Measurements from ENCODE around the gene SLC25A21. TPM values are rescaled to one million over a fixed set of nuclear protein-coding genes. Genes with fewer than 3 reads are reported as not detected.
"Not testable (repeated sequence)": the region's sequence is repeated elsewhere in the genome, so short reads cannot be mapped to it uniquely, and the experiment has no call there.

The SLC25A21 gene
- total RNA-seq, 2 experiments from 2014 or later, result not detected

DNA sequence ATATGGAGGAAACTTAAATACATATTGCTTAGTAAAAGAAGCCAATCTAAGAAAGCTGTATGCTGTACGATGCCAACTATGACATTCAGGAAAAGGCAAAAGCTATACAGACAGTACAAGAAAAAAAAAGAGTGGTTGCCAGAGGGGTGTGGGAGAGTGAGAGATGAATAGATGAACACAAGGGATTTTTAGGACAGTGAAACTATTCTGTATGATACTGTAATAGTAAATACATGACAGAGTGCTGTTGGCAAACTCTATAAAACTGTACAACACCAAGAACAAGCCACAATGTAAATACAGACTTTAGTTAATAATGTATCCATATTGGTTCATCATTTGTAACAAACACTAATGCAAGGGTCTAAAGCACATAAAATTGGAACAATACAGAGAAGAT, 14.5 kb upstream of the SLC25A21 start:
- H3K4me1 ChIP-seq (ENCODE audit: insufficient read depth, low read length), result no peaks in the 10 kb centered on the region
- no peak overlapping the region for H3K27ac ChIP-seq (ENCODE audit: low read depth in 1 of 2, low read length in 2 of 2)
- H3K4me3 ChIP-seq (ENCODE audit: low read length), result no peak overlapping the region
- H3K9me3 Mint-ChIP-seq, result peaks cover 7% of the 10 kb centered on the region
- H3K4me1 Mint-ChIP-seq (ENCODE audit: low read depth), result no peaks in the 10 kb centered on the region
- ChIA-PET POLR2A (no interaction called here), CTCF (no interaction called here)
- no peaks in the 10 kb centered on the region for H3K36me3 ChIP-seq (ENCODE audit: insufficient read depth, low read length)
- no peaks in the 10 kb centered on the region for H3K27me3 Mint-ChIP-seq
- no peak overlapping the region for H3K27ac Mint-ChIP-seq
- TF ChIP-seq, protein P1, sequence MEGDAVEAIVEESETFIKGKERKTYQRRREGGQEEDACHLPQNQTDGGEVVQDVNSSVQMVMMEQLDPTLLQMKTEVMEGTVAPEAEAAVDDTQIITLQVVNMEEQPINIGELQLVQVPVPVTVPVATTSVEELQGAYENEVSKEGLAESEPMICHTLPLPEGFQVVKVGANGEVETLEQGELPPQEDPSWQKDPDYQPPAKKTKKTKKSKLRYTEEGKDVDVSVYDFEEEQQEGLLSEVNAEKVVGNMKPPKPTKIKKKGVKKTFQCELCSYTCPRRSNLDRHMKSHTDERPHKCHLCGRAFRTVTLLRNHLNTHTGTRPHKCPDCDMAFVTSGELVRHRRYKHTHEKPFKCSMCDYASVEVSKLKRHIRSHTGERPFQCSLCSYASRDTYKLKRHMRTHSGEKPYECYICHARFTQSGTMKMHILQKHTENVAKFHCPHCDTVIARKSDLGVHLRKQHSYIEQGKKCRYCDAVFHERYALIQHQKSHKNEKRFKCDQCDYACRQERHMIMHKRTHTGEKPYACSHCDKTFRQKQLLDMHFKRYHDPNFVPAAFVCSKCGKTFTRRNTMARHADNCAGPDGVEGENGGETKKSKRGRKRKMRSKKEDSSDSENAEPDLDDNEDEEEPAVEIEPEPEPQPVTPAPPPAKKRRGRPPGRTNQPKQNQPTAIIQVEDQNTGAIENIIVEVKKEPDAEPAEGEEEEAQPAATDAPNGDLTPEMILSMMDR (IDR thresholded peaks at IDR 0.05), result no peak
- intact Hi-C loops (cut with DNase I, micrococcal nuclease), result no loop called here
- H3K36me3 Mint-ChIP-seq (ENCODE audit: low read depth), result no peaks in the 10 kb centered on the region
- H3K9me3 ChIP-seq (ENCODE audit: control insufficient read depth in 1 of 2, insufficient read depth in 1 of 2, low read length in 2 of 2), result peaks cover 0 to 8% of the 10 kb centered on the region in 2 experiments
- H3K27me3 ChIP-seq (ENCODE audit: control insufficient read depth in 1 of 2, insufficient read depth in 2 of 2, low read length in 2 of 2), result no peaks in the 10 kb centered on the region
- ATAC-seq (ENCODE audit: poor library complexity), result no peak
- H3K4me3 Mint-ChIP-seq, result no peak overlapping the region
- DNase-seq, result no peak

DNA sequence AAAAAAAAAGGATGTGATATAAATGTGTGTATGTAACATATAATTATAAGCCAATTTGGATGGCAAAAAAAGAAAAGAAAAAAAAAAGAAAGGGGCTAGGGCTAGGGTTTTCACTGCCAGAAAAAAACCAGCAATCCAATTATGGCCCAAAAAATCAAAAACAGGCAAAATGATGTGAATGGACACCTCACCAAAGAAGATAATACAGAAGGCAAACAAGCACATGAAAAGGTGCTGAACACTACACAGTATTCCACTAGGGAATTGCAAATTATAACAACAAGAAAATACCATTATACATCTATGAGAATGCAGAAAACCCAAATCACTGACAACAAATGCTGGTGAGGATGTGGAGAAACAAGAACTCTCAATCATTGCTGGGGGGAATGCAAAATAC, 13.3 kb upstream of the SLC25A21 start:
- CTCF ChIA-PET, result no interaction called here
- no peak overlapping the region for H3K27ac Mint-ChIP-seq

GRCh38 chr14:37184520-37184919, 12.1 kb upstream of the SLC25A21 start:
- H3K4me1 Mint-ChIP-seq (ENCODE audit: low read depth); H3K9me3 Mint-ChIP-seq; H3K36me3 ChIP-seq (ENCODE audit: insufficient read depth, low read length); H3K4me3 ChIP-seq (ENCODE audit: low read length); ATAC-seq (ENCODE audit: poor library complexity); H3K36me3 Mint-ChIP-seq (ENCODE audit: low read depth); H3K4me3 Mint-ChIP-seq; H3K27ac Mint-ChIP-seq; intact Hi-C loops (cut with DNase I, micrococcal nuclease); POLR2A ChIA-PET; H3K27ac ChIP-seq (ENCODE audit: low read depth in 1 of 2, low read length in 2 of 2); H3K4me1 ChIP-seq (ENCODE audit: insufficient read depth, low read length); H3K27me3 Mint-ChIP-seq; DNase-seq; H3K27me3 ChIP-seq (ENCODE audit: control insufficient read depth in 1 of 2, insufficient read depth in 2 of 2, low read length in 2 of 2): not testable (repeated sequence)
- CTCF ChIA-PET, result interaction anchor here (0.6 kb wide), 1 partner anchor 29 kb away, joined by 3 read pairs; no protein-coding TSS in a partner anchor
- H3K9me3 ChIP-seq (ENCODE audit: control insufficient read depth in 1 of 2, insufficient read depth in 1 of 2, low read length in 2 of 2), result peaks cover 0 to 13% of the 10 kb centered on the region in 2 experiments

More for the DNA sequence above, 13.3 kb upstream of the SLC25A21 start:
- no peaks in the 10 kb centered on the region for H3K27me3 ChIP-seq (ENCODE audit: control insufficient read depth in 1 of 2, insufficient read depth in 2 of 2, low read length in 2 of 2)
- no peak overlapping the region for H3K27ac ChIP-seq (ENCODE audit: low read depth in 1 of 2, low read length in 2 of 2)
- Mint-ChIP-seq H3K36me3 (ENCODE audit: low read depth) (no peaks in the 10 kb centered on the region), H3K4me1 (ENCODE audit: low read depth) (no peaks in the 10 kb centered on the region), H3K27me3 (no peaks in the 10 kb centered on the region), H3K4me3 (no peak overlapping the region), H3K9me3 (peaks cover 7% of the 10 kb centered on the region)
- TF ChIP-seq, protein P1 (IDR thresholded peaks at IDR 0.05), result no peak
- DNase-seq, result no peak
- POLR2A ChIA-PET, result no interaction called here
- intact Hi-C loops (cut with DNase I, micrococcal nuclease), result no loop called here
- peaks cover 0 to 13% of the 10 kb centered on the region in 2 experiments for H3K9me3 ChIP-seq (ENCODE audit: control insufficient read depth in 1 of 2, insufficient read depth in 1 of 2, low read length in 2 of 2)
- H3K36me3 ChIP-seq (ENCODE audit: insufficient read depth, low read length), result no peaks in the 10 kb centered on the region
- no peaks in the 10 kb centered on the region for H3K4me1 ChIP-seq (ENCODE audit: insufficient read depth, low read length)
- ATAC-seq (ENCODE audit: poor library complexity), result no peak
- no peak overlapping the region for H3K4me3 ChIP-seq (ENCODE audit: low read length)

GRCh38 chr14:37181441-37181840, 9.0 kb upstream of the SLC25A21 start:
- ATAC-seq (ENCODE audit: poor library complexity) (no peak), DNase-seq (no peak)
- H3K27ac ChIP-seq (ENCODE audit: low read depth in 1 of 2, low read length in 2 of 2), result no peak overlapping the region
- TF ChIP-seq, protein P1 (IDR thresholded peaks at IDR 0.05), result no peak
- Mint-ChIP-seq H3K9me3 (peaks cover 6% of the 10 kb centered on the region), H3K27me3 (no peaks in the 10 kb centered on the region), H3K4me3 (no peak overlapping the region), H3K36me3 (ENCODE audit: low read depth) (no peaks in the 10 kb centered on the region), H3K27ac (no peak overlapping the region), H3K4me1 (ENCODE audit: low read depth) (no peaks in the 10 kb centered on the region)
- H3K9me3 ChIP-seq (ENCODE audit: control insufficient read depth in 1 of 2, insufficient read depth in 1 of 2, low read length in 2 of 2), result peaks cover 0 to 17% of the 10 kb centered on the region in 2 experiments
- H3K4me1 ChIP-seq (ENCODE audit: insufficient read depth, low read length), result no peaks in the 10 kb centered on the region
- intact Hi-C loops (cut with DNase I, micrococcal nuclease), result no loop called here
- H3K27me3 ChIP-seq (ENCODE audit: control insufficient read depth in 1 of 2, insufficient read depth in 2 of 2, low read length in 2 of 2), result no peaks in the 10 kb centered on the region
- no peaks in the 10 kb centered on the region for H3K36me3 ChIP-seq (ENCODE audit: insufficient read depth, low read length)
- ChIA-PET CTCF (no interaction called here), POLR2A (no interaction called here)
- H3K4me3 ChIP-seq (ENCODE audit: low read length), result no peak overlapping the region

GRCh38 chr14:37180886-37181285, 8.5 kb upstream of the SLC25A21 start:
- H3K4me3 ChIP-seq (ENCODE audit: low read length); H3K4me3 Mint-ChIP-seq; H3K36me3 ChIP-seq (ENCODE audit: insufficient read depth, low read length); intact Hi-C loops (cut with DNase I, micrococcal nuclease); H3K27me3 Mint-ChIP-seq; DNase-seq; H3K36me3 Mint-ChIP-seq (ENCODE audit: low read depth); H3K27ac ChIP-seq (ENCODE audit: low read depth in 1 of 2, low read length in 2 of 2); H3K27me3 ChIP-seq (ENCODE audit: control insufficient read depth in 1 of 2, insufficient read depth in 2 of 2, low read length in 2 of 2); H3K27ac Mint-ChIP-seq; H3K9me3 Mint-ChIP-seq; H3K4me1 Mint-ChIP-seq (ENCODE audit: low read depth); H3K4me1 ChIP-seq (ENCODE audit: insufficient read depth, low read length); CTCF ChIA-PET; POLR2A ChIA-PET; ATAC-seq (ENCODE audit: poor library complexity): not testable (repeated sequence)
- peaks cover 0 to 17% of the 10 kb centered on the region in 2 experiments for H3K9me3 ChIP-seq (ENCODE audit: control insufficient read depth in 1 of 2, insufficient read depth in 1 of 2, low read length in 2 of 2)

Measured in CD4-positive, alpha-beta T cell (primary cell).